Stimulated activated naive CD8-positive, alpha-beta T cell treated with anti-CD3 and anti-CD28 coated beads, Interleukin-15, amount 100 ng/mL, for 72 hours (primary cell): ENCODE measurements around the gene ELOA.

ENCODE experiments used
- ATAC-seq: fragments of 150-1000 bp; cut with Tn5 transposase; 2 replicates; pipeline ENCODE4 v1.10.0; 2021; ENCODE audit warnings: mild to moderate bottlenecking, moderate library complexity
- DNase-seq, 2 donors: peaks; one replicate each; pipeline ENCODE4 v3.0.0; 2021 to 2022
- H3K27ac Mint-ChIP-seq, 2 donors: one replicate each; pipeline ENCODE4 v1.8.0; 2022; ENCODE audit warnings: mild to moderate bottlenecking in 2 of 2, mixed read lengths in 2 of 2, moderate library complexity in 2 of 2
- H3K27me3 Mint-ChIP-seq: one replicate; pipeline ENCODE4 v1.8.0; 2022; ENCODE audit warnings: mixed read lengths
- H3K4me1 Mint-ChIP-seq: one replicate; pipeline ENCODE4 v1.8.0; 2022; ENCODE audit warnings: mild to moderate bottlenecking, mixed read lengths
- H3K4me3 Mint-ChIP-seq, 2 donors: one replicate each; pipeline ENCODE4 v1.8.0; 2022; ENCODE audit warnings: mild to moderate bottlenecking in 2 of 2, mixed read lengths in 2 of 2, moderate library complexity in 1 of 2
- H3K9me3 Mint-ChIP-seq, 2 donors: one replicate each; pipeline ENCODE4 v1.8.0; 2022; ENCODE audit warnings: mixed read lengths in 2 of 2

Gene ELOA, protein sequence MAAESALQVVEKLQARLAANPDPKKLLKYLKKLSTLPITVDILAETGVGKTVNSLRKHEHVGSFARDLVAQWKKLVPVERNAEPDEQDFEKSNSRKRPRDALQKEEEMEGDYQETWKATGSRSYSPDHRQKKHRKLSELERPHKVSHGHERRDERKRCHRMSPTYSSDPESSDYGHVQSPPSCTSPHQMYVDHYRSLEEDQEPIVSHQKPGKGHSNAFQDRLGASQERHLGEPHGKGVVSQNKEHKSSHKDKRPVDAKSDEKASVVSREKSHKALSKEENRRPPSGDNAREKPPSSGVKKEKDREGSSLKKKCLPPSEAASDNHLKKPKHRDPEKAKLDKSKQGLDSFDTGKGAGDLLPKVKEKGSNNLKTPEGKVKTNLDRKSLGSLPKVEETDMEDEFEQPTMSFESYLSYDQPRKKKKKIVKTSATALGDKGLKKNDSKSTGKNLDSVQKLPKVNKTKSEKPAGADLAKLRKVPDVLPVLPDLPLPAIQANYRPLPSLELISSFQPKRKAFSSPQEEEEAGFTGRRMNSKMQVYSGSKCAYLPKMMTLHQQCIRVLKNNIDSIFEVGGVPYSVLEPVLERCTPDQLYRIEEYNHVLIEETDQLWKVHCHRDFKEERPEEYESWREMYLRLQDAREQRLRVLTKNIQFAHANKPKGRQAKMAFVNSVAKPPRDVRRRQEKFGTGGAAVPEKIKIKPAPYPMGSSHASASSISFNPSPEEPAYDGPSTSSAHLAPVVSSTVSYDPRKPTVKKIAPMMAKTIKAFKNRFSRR

DNA sequence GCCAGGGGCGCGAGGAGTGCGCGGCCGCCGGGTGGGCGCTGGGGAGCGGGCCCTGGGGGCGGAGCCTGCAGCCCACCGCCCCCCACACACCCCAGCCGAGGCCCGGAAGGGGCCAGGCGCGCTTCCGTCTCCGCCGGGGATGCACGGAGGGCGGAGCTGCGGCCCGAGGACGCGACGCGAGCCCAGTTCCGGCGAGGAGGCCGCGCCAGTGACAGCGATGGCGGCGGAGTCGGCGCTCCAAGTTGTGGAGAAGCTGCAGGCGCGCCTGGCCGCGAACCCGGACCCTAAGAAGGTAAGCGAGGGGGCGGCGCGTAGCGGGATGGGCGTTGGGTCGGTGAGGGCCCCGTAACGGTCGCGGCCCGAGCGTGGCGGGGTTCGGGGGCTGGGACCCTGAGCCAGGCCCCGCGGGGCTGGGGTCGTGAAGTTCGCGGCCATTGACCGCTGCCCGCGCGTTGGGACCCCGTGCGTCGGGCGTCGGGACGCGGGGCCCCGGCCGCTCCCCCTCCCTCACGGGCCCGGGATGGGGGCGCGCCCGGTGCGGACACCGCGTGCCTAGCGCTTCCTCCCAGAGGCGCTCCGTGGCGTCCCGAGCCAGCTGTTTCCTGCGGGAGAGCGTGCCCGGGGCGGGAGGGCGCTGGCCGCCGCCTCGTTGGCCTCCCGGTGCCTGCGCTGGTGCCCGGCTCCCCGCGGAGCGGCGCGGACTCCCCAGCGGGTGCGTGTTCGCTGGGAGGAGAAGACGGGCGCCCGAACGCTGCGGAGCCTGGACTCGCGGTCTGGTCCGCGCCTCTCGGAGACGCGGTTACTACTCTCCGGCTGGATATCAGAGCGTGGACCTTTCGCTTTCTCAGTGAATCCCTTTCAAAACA, at the start of gene ELOA:
TSS of gene ELOA (plus strand) at position 185 of the 866 bp plus-strand sequence. CDS start at position 218, 33 bp downstream.
- Mint-ChIP-seq H3K4me3 (peak within 1 kb of the TSS; percentile 95), H3K27me3 (no peaks in the 10 kb centered on the region), H3K9me3 (no peaks in the 10 kb centered on the region), H3K27ac (peak within 1 kb of the TSS; percentile 94 to 97), H3K4me1 (peaks cover 51% of the 10 kb centered on the region)
- DNase-seq (peak; percentile 73 to 82), ATAC-seq (peak; percentile 96)

DNA sequence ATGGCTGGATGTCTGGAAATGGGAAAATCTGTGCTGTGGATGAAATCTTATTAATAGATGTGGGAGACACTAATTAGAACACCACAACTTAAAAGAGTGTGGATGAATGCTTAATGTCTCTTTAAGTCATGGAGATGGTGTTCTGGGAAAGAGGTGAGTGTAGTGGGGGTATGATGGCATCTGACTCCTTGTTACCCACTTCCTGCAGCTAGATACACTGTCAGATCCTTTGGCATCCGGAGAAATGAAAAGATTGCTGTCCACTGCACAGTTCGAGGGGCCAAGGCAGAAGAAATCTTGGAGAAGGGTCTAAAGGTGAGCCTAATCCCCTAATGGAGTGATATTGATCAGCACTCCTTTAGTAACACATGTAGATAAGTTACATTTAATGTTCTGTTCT, 49.7 kb upstream of the ELOA start:
- Mint-ChIP-seq H3K4me1 (peaks cover 68% of the 10 kb centered on the region), H3K27ac (peak overlapping the region; percentile 12 to 86)
- no peak for DNase-seq

DNA sequence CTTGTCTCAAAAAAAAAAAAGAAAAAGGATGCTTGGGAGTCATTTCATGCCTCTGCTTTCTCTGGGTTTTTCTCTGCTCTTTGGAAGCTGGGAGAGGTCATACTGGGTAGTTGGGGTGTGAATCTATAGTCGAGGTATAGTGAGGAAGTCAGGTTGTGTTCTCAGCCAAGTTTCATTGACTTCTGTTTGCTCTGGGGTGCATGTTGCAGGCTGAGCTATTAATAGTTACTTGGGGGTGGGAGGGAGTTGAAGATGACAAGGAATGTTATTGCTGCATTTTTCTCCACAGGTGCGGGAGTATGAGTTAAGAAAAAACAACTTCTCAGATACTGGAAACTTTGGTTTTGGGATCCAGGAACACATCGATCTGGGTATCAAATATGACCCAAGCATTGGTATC, 48.9 kb upstream of the ELOA start:
- H3K4me1 Mint-ChIP-seq = peaks cover 73% of the 10 kb centered on the region
- DNase-seq = no peak
- H3K27ac Mint-ChIP-seq = peak overlapping the region; percentile 75 to 82
- H3K9me3 Mint-ChIP-seq = no peaks in the 10 kb centered on the region
- H3K4me3 Mint-ChIP-seq = peak overlapping the region; percentile 84 to 95
- no peaks in the 10 kb centered on the region for H3K27me3 Mint-ChIP-seq
- no peak for ATAC-seq

More for the DNA sequence above, 49.7 kb upstream of the ELOA start:
- no peaks in the 10 kb centered on the region for H3K9me3 Mint-ChIP-seq
- peak overlapping the region; percentile 84 to 95 for H3K4me3 Mint-ChIP-seq
- no peak for ATAC-seq
- no peaks in the 10 kb centered on the region for H3K27me3 Mint-ChIP-seq

DNA sequence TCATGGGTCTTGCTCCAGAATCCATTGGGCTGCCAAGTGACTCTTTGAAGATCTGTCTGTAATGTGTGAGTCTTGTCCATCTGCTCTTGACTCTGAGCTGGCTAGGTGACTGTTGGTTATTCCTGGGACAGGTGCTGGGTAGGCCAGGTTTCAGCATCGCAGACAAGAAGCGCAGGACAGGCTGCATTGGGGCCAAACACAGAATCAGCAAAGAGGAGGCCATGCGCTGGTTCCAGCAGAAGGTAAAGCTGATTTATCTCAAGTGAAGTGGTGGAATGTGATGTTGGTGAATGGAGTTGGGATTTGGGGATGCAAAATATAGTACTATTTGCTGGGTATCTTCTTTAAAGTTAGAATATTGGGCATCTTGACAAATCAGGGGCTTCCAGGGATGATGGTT, 47.6 kb upstream of the ELOA start:
- Mint-ChIP-seq H3K27me3 (no peaks in the 10 kb centered on the region), H3K9me3 (no peaks in the 10 kb centered on the region), H3K4me1 (peaks cover 79% of the 10 kb centered on the region), H3K4me3 (peak overlapping the region; percentile 84 to 95), H3K27ac (peak overlapping the region in 1 of 2 donors; percentile 77)
- DNase-seq (no peak), ATAC-seq (no peak)

DNA sequence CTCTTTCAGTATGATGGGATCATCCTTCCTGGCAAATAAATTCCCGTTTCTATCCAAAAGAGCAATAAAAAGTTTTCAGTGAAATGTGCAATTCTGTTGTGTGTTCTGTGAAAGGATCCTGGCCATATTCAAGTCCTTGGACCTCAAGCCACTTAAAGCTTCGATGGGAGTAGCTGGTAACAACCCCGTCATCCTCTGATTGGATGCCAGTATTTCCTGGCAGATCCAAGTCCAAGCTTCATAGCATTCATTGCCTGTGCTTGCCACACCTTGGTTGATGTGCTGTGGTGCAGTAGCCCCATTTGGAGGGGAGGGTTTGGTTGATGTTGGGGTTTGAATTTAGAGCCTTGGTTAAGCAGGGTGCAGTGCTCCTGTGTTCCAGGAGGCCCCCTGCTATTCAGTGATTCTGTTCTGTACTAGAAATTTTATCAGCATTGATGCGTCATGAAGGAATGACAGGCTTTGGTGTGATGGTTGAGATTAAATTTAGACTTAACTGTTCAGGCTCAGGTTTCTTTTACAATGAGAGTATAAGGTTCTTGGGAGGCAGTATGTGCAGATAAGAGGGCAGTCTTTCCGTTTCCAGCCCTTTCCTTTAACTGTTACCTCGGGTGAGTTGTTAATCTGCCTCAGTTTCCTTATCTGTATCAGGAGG, 46.8 kb upstream of the ELOA start:
- peak overlapping the region in 1 of 2 donors; percentile 29 for H3K27ac Mint-ChIP-seq
- peak overlapping the region; percentile 54 to 95 for H3K4me3 Mint-ChIP-seq
- H3K9me3 Mint-ChIP-seq = no peaks in the 10 kb centered on the region
- ATAC-seq (no peak), DNase-seq (no peak)
- H3K4me1 Mint-ChIP-seq = peaks cover 82% of the 10 kb centered on the region
- no peaks in the 10 kb centered on the region for H3K27me3 Mint-ChIP-seq

DNA sequence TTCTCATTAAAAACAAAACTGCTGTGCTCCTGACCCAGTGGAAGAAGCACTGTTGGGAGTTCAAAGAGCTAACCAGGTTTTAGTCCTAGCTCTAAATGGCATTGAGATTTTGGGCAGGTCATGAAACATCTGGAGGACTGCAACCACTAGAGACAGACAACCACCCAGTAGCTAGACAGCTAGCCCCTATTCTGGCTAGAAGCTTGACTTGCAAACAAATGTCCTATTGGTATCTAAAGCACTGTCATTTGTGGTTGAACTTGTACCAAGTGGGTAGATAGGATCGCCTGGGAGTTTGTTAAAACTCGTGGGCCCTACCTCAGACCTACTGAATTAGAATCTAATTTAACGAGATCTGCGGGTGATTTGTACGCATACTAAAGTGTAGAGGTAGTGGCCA, 44.8 kb upstream of the ELOA start:
- no peaks in the 10 kb centered on the region for H3K9me3 Mint-ChIP-seq
- ATAC-seq (no peak), DNase-seq (no peak)
- H3K4me3 Mint-ChIP-seq = peak overlapping the region in 1 of 2 donors; percentile 19
- no peaks in the 10 kb centered on the region for H3K27me3 Mint-ChIP-seq
- H3K4me1 Mint-ChIP-seq = peaks cover 69% of the 10 kb centered on the region
- H3K27ac Mint-ChIP-seq = peak overlapping the region; percentile 80 to 91

DNA sequence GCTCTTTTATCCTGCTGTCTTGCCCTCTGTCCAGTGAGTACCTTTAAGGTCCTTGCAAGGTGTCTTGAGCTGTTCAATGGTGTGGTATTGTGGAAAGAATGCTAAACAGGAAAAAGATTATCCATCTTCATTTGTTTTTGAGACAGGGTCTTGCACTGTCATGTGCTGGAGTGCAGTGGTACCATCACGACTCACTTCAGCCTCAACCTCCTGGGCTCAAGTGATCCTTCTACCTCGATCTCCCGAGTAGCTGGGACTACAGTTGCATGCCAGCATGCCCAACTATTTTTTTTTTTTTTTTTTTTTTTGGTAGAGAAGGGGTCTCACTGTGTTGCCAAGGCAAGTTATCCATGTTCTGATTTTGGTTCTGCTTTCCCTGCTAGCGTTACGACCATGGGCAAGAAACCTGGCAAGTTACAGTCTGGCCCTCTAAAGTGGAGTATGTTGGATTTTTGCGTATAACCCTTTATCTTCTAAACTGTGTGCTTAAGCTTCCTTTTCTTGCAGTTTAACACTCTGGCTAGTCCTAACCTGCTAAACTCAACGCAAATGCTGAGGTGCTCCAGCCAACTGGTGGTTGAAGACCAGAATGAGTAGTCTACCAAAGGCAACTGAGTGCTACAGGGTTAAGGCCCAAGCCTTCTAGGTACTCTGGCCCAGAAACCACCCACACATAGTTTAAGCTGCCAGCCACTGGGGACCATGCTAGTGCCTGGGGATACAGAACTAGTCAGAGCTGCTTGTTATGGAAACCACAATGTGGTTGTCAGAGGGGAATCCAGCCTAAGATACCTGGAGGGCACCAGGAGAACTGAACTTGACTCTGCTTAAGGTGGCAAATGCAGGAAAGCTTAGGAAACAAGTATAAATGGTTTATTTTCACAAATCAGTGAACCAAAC, 43.7 kb upstream of the ELOA start:
- H3K4me1 Mint-ChIP-seq = peaks cover 58% of the 10 kb centered on the region

DNA sequence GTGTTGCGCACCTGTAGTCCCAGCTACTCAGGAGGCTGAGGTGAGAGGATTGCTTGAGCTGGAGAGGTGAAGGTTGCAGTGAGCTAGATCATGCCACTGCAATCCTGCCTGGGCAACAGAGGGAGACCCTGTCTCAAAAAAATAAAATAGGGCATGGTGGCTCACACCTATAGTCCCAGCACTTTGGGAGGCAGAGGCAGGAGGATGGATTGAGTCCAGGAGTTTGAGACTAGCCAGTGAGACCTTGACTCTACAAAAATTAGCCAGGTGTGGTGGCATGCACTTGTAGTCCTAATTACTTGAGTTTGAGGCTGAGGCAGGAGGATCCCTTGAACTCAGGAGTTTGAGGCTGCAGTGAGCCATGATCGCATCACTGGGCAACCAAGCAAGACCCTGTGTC, 42.0 kb upstream of the ELOA start:
- Mint-ChIP-seq H3K4me3 (no peak overlapping the region), H3K27ac (peak overlapping the region; percentile 69 to 82), H3K27me3 (no peaks in the 10 kb centered on the region), H3K4me1 (peaks cover 40% of the 10 kb centered on the region), H3K9me3 (no peaks in the 10 kb centered on the region)
- ATAC-seq (no peak), DNase-seq (no peak)

More for the DNA sequence above, 43.7 kb upstream of the ELOA start:
- Mint-ChIP-seq H3K9me3 (no peaks in the 10 kb centered on the region), H3K4me3 (peak overlapping the region; percentile 14 to 55), H3K27ac (peak overlapping the region in 1 of 2 donors; percentile 67), H3K27me3 (no peaks in the 10 kb centered on the region)
- DNase-seq (peak in 1 of 2 donors; percentile 59), ATAC-seq (peak; percentile 98)

DNA sequence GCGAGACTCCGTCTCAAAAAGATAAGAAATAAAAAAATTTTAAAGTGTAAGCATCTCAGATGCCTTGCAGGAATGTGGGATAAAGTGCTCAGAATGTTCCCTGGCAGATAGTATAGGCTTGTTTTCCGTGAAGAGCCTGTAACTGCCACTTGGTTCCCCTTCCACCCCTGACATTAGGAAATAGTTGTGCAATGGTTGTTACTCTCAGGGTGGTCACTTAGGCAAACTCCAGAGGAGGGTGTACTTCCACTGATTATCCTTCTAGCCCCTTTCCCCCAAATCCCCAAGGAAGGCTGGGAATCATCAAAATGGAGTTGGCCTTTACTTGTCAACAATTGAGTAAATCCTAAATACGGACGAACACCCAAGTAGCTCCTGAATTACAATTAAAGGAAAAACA, 41.3 kb upstream of the ELOA start:
- ATAC-seq (no peak), DNase-seq (no peak)
- H3K4me3 Mint-ChIP-seq = no peak overlapping the region
- H3K4me1 Mint-ChIP-seq = peaks cover 33% of the 10 kb centered on the region
- no peaks in the 10 kb centered on the region for H3K9me3 Mint-ChIP-seq
- H3K27ac Mint-ChIP-seq = peak overlapping the region in 1 of 2 donors; percentile 82
- no peaks in the 10 kb centered on the region for H3K27me3 Mint-ChIP-seq

DNA sequence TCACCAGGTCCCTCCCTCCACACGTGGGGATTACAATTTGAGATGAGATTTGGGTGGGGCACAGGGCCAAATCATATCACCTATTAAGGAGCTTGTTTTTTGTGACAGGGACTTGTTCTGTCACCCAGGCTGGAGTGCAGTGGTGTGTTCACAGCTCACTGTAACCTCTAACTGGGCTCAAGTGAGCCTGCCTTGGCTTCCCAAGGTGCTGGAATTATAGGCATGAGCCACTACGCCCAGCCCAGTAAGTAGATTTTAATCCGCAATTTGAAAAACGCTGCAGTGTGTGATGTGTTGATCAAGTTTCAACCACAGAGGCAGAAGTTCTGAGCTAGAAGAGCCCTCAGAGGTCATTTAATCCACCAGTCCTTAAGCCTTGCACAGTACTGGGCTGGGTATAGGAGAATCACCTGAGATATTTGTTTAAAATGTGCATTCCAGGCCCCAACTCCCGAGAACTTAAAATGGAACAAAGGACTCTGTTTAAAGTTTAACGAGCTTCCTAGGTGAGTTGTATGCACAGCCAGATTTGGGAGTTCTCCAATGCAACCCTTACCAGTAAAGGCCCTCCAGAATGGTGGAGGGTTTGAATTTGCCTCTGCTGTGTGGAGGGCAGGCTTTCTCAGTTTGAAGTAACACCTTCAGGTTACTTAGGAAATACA, 38.3 kb upstream of the ELOA start:
- H3K4me1 Mint-ChIP-seq = peaks cover 14% of the 10 kb centered on the region
- H3K9me3 Mint-ChIP-seq = no peaks in the 10 kb centered on the region
- no peaks in the 10 kb centered on the region for H3K27me3 Mint-ChIP-seq
- H3K4me3 Mint-ChIP-seq = no peak overlapping the region
- ATAC-seq (no peak), DNase-seq (no peak)
- H3K27ac Mint-ChIP-seq = no peak overlapping the region

DNA sequence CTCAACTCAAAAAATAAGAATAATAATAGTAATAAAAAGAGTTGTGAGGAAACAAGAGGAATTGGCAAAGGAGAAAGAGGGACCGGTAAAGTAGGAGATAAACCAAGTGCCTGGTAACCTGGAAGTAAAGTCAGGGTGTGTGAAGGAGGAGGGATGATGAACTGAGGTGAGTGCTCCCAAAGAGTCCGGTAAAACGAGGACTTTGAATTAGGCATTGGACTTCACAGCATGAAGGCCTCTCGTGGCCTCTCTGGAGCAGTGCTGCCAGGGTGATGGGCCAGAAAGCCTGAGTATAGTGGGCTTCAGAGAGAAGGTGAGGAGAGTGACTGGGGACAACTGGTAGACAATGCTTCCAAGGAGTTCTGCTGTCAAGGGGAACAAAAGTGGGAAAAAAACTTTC, 34.0 kb upstream of the ELOA start:
- peaks cover 7% of the 10 kb centered on the region for H3K4me1 Mint-ChIP-seq
- no peaks in the 10 kb centered on the region for H3K27me3 Mint-ChIP-seq
- peak overlapping the region in 1 of 2 donors; percentile 15 for H3K27ac Mint-ChIP-seq
- no peak overlapping the region for H3K4me3 Mint-ChIP-seq
- DNase-seq = no peak
- no peak for ATAC-seq
- no peaks in the 10 kb centered on the region for H3K9me3 Mint-ChIP-seq

DNA sequence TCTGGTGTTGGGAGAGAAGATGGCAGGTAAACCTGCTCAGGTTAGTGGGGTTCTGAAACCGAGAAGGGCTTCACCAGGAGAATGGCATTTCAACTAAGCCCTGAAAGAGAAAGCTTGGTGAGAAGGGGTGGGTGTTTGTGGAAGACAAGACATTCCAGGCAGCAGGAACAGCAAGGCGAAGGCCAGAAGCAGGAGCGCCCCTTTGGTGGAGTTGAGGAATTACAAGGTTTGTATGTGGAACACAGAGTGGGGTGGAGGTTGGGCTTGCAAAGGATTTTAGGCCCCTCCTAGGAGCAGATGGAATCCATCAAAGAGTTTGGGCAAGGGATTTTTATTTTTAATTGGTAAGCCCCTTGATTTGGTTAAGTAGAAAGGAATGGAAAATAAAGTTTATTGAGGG, 24.8 kb upstream of the ELOA start:
- Mint-ChIP-seq H3K4me3 (no peak overlapping the region), H3K9me3 (no peaks in the 10 kb centered on the region), H3K27me3 (no peaks in the 10 kb centered on the region), H3K4me1 (peaks cover 28% of the 10 kb centered on the region), H3K27ac (peak overlapping the region in 1 of 2 donors; percentile 85)
- no peak for ATAC-seq
- DNase-seq = no peak

DNA sequence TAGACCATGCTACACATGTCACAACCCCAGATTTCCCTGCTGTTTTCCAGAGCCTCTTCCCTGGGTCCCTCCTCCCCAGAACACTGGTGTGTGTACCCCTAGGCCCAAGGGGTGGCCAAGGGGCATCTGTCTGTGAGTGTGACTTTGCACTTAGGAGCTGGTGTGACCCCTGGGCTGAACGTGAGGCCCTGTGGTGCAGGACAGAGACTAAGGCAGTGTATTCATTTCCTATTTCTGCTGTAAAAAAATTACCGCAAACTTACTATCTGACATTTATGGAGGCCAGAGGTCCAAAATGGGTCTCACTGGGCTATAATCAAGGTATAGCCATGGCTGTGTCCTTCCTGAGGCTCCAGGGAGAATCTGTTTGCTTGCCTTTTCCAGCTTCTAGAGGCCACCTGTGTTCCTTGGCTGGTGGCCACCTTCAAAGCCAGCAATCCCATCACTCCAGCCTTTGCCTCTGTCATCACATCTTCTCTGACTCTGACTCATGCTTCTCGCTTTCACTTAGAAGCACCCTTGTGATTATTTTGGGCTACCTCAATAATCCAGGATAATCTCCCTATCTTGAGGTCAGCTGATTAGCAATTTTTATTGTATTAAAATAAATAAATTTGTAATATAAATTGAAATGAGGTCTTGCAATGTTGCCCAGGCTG, 24.0 kb upstream of the ELOA start:
- no peak overlapping the region for H3K27ac Mint-ChIP-seq
- H3K4me1 Mint-ChIP-seq = peaks cover 28% of the 10 kb centered on the region
- no peak overlapping the region for H3K4me3 Mint-ChIP-seq
- no peaks in the 10 kb centered on the region for H3K9me3 Mint-ChIP-seq
- no peak for ATAC-seq
- no peaks in the 10 kb centered on the region for H3K27me3 Mint-ChIP-seq
- DNase-seq = no peak
